GM12878 (cell line): ENCODE measurements around the gene MTFMT. TPM values are rescaled to one million over a fixed set of nuclear protein-coding genes. Genes with fewer than 3 reads are reported as not detected.

Experiments
- CBFB ChIP-seq: IDR thresholded peaks from 2 replicates; pipeline ENCODE4 v1.6.1; 2016; ENCODE audit warnings: antibody characterized with exemption, low read depth
- CEBPB ChIP-seq, 2 experiments: fragments of 150-350 bp in 1 of 2; IDR thresholded peaks; 2 replicates each; pipeline ENCODE4 v1.6.1; 2012 to 2014; ENCODE audit warnings: low read depth in 2 of 2, low read length in 2 of 2, borderline replicate concordance in 1 of 2, inconsistent platforms in 1 of 2
- CHD1 ChIP-seq: IDR thresholded peaks from 2 replicates; pipeline ENCODE4 v1.6.1; 2012; ENCODE audit warnings: low read depth, low read length, improper control_type of control experiment
- CHD2 ChIP-seq: IDR thresholded peaks from 2 replicates; pipeline ENCODE4 v1.6.1; 2011; ENCODE audit warnings: low read depth, low read length, improper control_type of control experiment, borderline replicate concordance
- CHD4 ChIP-seq: fragments of 200-600 bp; sonication (generic); IDR thresholded peaks from 2 replicates; pipeline ENCODE4 v1.6.1; 2016; ENCODE audit warnings: mild to moderate bottlenecking
- EP300 ChIP-seq, 2 experiments: fragments of 150-350 bp in 1 of 2; IDR thresholded peaks; 2 replicates each; pipeline ENCODE4 v1.6.1; 2011 to 2012; ENCODE audit warnings: low read depth in 2 of 2, low read length in 2 of 2, borderline replicate concordance in 1 of 2, improper control_type of control experiment in 1 of 2, inconsistent platforms in 1 of 2; ENCODE audit not compliant: control insufficient read depth in 1 of 2
- ESRRA ChIP-seq: IDR thresholded peaks from 2 replicates; pipeline ENCODE4 v1.6.1; 2012; ENCODE audit warnings: mild to moderate bottlenecking, low read length, improper control_type of control experiment
- GATAD2B ChIP-seq: fragments of 450-650 bp; conservative IDR thresholded peaks from 2 replicates; pipeline ENCODE4 v1.6.1; 2017; ENCODE audit warnings: low read depth, mild to moderate bottlenecking, moderate library complexity
- MEF2A ChIP-seq: IDR thresholded peaks from 2 replicates; pipeline ENCODE4 v1.6.1; 2011; ENCODE audit warnings: low read depth, mild to moderate bottlenecking, low read length, moderate library complexity; ENCODE audit not compliant: insufficient read depth
- NBN ChIP-seq: fragments of 450-650 bp; IDR thresholded peaks from 2 replicates; pipeline ENCODE4 v1.6.1; 2016
- NFXL1 ChIP-seq: fragments of 450-650 bp; IDR thresholded peaks from 2 replicates; pipeline ENCODE4 v1.6.1; 2017; ENCODE audit warnings: antibody characterized with exemption, mild to moderate bottlenecking, borderline replicate concordance
- NR2C1 ChIP-seq: fragments of 450-650 bp; IDR thresholded peaks from 2 replicates; pipeline ENCODE4 v1.6.1; 2017; ENCODE audit warnings: antibody characterized with exemption, mild to moderate bottlenecking, moderate library complexity
- PAX5 ChIP-seq: IDR thresholded peaks from 2 replicates; pipeline ENCODE4 v1.6.1; 2011; ENCODE audit warnings: low read depth, low read length, borderline replicate concordance
- PML ChIP-seq: IDR thresholded peaks from 2 replicates; pipeline ENCODE4 v1.6.1; 2012; ENCODE audit warnings: low read length, inconsistent platforms
- POLR2AphosphoS5 ChIP-seq: IDR thresholded peaks from 2 replicates; pipeline ENCODE4 v1.6.1; 2011; ENCODE audit warnings: mild to moderate bottlenecking, low read length, inconsistent platforms
- RELA ChIP-seq: fragments of 450-650 bp; IDR thresholded peaks from 2 replicates; pipeline ENCODE4 v1.8.0; 2014; ENCODE audit warnings: borderline replicate concordance; ENCODE audit not compliant: partially characterized antibody
- SMARCA5 ChIP-seq: fragments of 450-650 bp; IDR thresholded peaks from 2 replicates; pipeline ENCODE4 v1.6.1; 2017; ENCODE audit warnings: mild to moderate bottlenecking
- SP1 ChIP-seq: IDR thresholded peaks from one replicate; pipeline ENCODE4 v1.6.1; 2011; ENCODE audit warnings: low read depth, low read length
- SREBF1 ChIP-seq: IDR thresholded peaks from 2 replicates; pipeline ENCODE4 v1.6.1; 2012; ENCODE audit warnings: mild to moderate bottlenecking, low read length
- TAF1 ChIP-seq: IDR thresholded peaks from 2 replicates; pipeline ENCODE4 v1.6.1; 2011; ENCODE audit warnings: mild to moderate bottlenecking, low read depth, low read length, borderline replicate concordance
- YBX1 ChIP-seq: fragments of 450-650 bp; IDR thresholded peaks from 2 replicates; pipeline ENCODE4 v1.6.1; 2016; ENCODE audit warnings: antibody characterized with exemption
- ZBED1 ChIP-seq: IDR thresholded peaks from 2 replicates; pipeline ENCODE4 v1.6.1; 2016; ENCODE audit warnings: borderline replicate concordance
- polyA plus RNA-seq, 11 experiments: library from polyadenylated mRNA; depleted of rRNA in 4 of 11; unstranded in 6 of 11; stranded (reverse) in 5 of 11; fragments of >200 nt; fragmentation: Nextera tagmentation in 4 of 11; fragmentation: Illumina TruSeq in 1 of 11; extraction: Ambion mirVana in 4 of 11; extraction: Trizol in 1 of 11; gene quantifications; 1 replicate in 1 of 11; 2 replicates in 10 of 11; pipeline versions ENCODE4 v1.2.1 to v1.2.3, GENCODE V29; 2011 to 2016; ENCODE audit warnings: inconsistent platforms in 2 of 11, missing spikeins in 2 of 11, low read depth in 1 of 11
- total RNA-seq, 4 experiments: library from RNA; depleted of rRNA in 3 of 4; stranded (reverse); fragments of >200 nt in 3 of 4; fragmentation: Illumina TruSeq in 1 of 4; extraction: Trizol in 1 of 4; gene quantifications; 2 replicates each; pipeline versions ENCODE4 v1.2.1 to v1.2.3, GENCODE V29; 2013 to 2021
- TF ChIP-seq, protein P1 (sequence below): IDR thresholded peaks from 2 replicates; pipeline ENCODE4 v1.6.1; 2012; ENCODE audit warnings: low read depth, low read length, improper control_type of control experiment
- TF ChIP-seq, protein P2 (sequence below): IDR thresholded peaks from 2 replicates; pipeline ENCODE4 v1.6.1; 2012; ENCODE audit warnings: low read length, inconsistent platforms
- TF ChIP-seq, protein P3 (sequence below): fragments of 450-650 bp; formaldehyde crosslinking; IDR thresholded peaks from 2 replicates; pipeline ENCODE4 v1.4.0; 2020; ENCODE audit warnings: mild to moderate bottlenecking, moderate library complexity
- TF ChIP-seq, protein P4 (sequence below): fragments of 450-650 bp; formaldehyde crosslinking; IDR thresholded peaks from 2 replicates; pipeline ENCODE4 v1.5.0; 2022; ENCODE audit warnings: mild to moderate bottlenecking, missing genetic modification characterization

MTFMT gene
- total and polyA plus RNA-seq, 10 of the 15 experiments (the other 5 are each of a cell fraction or from before 2014, with no cell fraction given): 1.7 to 29.8 (median 17.4) TPM

DNA sequence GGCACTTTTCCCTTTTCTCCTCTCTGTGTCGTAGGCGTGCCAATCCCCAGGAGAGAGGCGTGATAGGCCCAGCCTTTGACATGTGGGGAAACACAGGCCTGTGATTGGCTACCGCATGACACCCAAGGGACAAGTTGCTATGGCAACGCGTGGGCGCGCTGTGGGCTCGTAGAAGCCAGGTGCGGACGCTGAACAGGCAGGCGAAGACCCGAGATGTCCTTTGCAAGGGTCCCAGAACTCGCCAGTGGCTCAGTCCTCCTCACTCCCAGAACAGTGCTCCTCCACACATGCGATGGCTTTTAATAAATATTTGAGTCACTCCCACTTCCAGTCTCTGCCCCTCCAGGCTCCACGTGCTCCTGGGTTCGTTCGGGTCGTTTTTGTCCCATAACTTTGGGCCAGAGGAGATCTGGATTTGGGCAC is 20.0 kb upstream of the MTFMT start (continued):
- TF ChIP-seq, protein P1, sequence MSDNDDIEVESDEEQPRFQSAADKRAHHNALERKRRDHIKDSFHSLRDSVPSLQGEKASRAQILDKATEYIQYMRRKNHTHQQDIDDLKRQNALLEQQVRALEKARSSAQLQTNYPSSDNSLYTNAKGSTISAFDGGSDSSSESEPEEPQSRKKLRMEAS: peak; percentile 83
- no peak for TF ChIP-seq PAX5
- TF ChIP-seq ZBED1: no peak
- TF ChIP-seq TAF1: no peak
- no peak for TF ChIP-seq POLR2AphosphoS5
- TF ChIP-seq EP300 (IDR thresholded peaks at IDR 0.05; ENCODE audit: borderline replicate concordance in 1 of 2, control insufficient read depth in 1 of 2, low read depth in 2 of 2, low read length in 2 of 2): no peak
- TF ChIP-seq RELA: peak; percentile 65
- TF ChIP-seq SREBF1: no peak
- TF ChIP-seq, protein P2, sequence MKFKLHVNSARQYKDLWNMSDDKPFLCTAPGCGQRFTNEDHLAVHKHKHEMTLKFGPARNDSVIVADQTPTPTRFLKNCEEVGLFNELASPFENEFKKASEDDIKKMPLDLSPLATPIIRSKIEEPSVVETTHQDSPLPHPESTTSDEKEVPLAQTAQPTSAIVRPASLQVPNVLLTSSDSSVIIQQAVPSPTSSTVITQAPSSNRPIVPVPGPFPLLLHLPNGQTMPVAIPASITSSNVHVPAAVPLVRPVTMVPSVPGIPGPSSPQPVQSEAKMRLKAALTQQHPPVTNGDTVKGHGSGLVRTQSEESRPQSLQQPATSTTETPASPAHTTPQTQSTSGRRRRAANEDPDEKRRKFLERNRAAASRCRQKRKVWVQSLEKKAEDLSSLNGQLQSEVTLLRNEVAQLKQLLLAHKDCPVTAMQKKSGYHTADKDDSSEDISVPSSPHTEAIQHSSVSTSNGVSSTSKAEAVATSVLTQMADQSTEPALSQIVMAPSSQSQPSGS: no peak
- no peak for TF ChIP-seq CHD1
- no peak for TF ChIP-seq NR2C1
- TF ChIP-seq NBN: no peak
- TF ChIP-seq CHD4: no peak
- TF ChIP-seq ESRRA: no peak
- no peak for TF ChIP-seq SMARCA5
- TF ChIP-seq NFXL1: no peak
- peak; percentile 51; the same call in 1 of the 2 replicates for TF ChIP-seq GATAD2B
- peak; percentile 90 for TF ChIP-seq SP1
- TF ChIP-seq CBFB: no peak
- TF ChIP-seq, protein P3, sequence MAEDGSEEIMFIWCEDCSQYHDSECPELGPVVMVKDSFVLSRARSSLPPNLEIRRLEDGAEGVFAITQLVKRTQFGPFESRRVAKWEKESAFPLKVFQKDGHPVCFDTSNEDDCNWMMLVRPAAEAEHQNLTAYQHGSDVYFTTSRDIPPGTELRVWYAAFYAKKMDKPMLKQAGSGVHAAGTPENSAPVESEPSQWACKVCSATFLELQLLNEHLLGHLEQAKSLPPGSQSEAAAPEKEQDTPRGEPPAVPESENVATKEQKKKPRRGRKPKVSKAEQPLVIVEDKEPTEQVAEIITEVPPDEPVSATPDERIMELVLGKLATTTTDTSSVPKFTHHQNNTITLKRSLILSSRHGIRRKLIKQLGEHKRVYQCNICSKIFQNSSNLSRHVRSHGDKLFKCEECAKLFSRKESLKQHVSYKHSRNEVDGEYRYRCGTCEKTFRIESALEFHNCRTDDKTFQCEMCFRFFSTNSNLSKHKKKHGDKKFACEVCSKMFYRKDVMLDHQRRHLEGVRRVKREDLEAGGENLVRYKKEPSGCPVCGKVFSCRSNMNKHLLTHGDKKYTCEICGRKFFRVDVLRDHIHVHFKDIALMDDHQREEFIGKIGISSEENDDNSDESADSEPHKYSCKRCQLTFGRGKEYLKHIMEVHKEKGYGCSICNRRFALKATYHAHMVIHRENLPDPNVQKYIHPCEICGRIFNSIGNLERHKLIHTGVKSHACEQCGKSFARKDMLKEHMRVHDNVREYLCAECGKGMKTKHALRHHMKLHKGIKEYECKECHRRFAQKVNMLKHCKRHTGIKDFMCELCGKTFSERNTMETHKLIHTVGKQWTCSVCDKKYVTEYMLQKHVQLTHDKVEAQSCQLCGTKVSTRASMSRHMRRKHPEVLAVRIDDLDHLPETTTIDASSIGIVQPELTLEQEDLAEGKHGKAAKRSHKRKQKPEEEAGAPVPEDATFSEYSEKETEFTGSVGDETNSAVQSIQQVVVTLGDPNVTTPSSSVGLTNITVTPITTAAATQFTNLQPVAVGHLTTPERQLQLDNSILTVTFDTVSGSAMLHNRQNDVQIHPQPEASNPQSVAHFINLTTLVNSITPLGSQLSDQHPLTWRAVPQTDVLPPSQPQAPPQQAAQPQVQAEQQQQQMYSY (CRISPR knock-in tag): no peak
- no peak for TF ChIP-seq CEBPB (IDR thresholded peaks at IDR 0.05; ENCODE audit: borderline replicate concordance in 1 of 2, low read depth in 2 of 2, low read length in 2 of 2)
- no peak for TF ChIP-seq YBX1
- no peak for TF ChIP-seq PML
- TF ChIP-seq, protein P4, sequence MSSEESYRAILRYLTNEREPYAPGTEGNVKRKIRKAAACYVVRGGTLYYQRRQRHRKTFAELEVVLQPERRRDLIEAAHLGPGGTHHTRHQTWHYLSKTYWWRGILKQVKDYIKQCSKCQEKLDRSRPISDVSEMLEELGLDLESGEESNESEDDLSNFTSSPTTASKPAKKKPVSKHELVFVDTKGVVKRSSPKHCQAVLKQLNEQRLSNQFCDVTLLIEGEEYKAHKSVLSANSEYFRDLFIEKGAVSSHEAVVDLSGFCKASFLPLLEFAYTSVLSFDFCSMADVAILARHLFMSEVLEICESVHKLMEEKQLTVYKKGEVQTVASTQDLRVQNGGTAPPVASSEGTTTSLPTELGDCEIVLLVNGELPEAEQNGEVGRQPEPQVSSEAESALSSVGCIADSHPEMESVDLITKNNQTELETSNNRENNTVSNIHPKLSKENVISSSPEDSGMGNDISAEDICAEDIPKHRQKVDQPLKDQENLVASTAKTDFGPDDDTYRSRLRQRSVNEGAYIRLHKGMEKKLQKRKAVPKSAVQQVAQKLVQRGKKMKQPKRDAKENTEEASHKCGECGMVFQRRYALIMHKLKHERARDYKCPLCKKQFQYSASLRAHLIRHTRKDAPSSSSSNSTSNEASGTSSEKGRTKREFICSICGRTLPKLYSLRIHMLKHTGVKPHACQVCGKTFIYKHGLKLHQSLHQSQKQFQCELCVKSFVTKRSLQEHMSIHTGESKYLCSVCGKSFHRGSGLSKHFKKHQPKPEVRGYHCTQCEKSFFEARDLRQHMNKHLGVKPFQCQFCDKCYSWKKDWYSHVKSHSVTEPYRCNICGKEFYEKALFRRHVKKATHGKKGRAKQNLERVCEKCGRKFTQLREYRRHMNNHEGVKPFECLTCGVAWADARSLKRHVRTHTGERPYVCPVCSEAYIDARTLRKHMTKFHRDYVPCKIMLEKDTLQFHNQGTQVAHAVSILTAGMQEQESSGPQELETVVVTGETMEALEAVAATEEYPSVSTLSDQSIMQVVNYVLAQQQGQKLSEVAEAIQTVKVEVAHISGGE (CRISPR knock-in tag): no peak
- no peak for TF ChIP-seq MEF2A
- peak; percentile 78; the same call in 1 of the 2 replicates for TF ChIP-seq CHD2
